GM12875 (cell line): ENCODE measurements around the gene ZBTB7C.

Experiments used
- H3K4me3 ChIP-seq: one replicate; pipeline ENCODE4 v1.5.1; 2011; ENCODE audit warnings: low read depth, low read length, control low read depth
- TF ChIP-seq, protein P1 (sequence below): IDR thresholded peaks from 2 replicates; pipeline ENCODE4 v1.5.1; 2011; ENCODE audit warnings: low read depth, mild to moderate bottlenecking, control low read depth, inconsistent platforms, low read length, moderate library complexity, borderline replicate concordance; ENCODE audit not compliant: insufficient read depth

The ZBTB7C gene

DNA sequence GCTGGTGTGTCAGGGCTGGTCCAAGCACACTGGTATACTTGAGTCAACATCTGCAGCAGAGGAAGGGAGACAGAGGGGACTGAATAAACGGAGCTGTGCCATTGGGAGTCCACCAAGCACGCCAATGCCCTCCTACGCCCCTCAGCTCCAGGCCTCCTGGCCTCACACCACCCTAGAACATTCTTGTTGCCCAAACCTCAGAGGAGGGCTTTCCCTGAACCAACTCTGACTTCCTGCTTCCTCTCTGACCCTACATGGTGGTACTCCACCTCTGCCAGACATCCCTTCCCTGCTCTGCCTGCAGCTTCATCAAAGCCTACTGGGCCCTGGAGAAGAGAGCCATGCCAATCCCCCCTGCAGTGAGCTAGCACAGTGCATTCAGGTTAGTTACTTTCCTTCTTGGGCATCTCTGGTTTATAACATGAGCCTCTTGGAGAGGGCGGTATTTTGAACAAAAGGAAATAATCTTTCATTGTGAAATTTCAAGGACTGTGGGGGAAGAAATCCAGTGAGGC, 54.4 kb downstream of the ZBTB7C start:
- TF ChIP-seq, protein P1, sequence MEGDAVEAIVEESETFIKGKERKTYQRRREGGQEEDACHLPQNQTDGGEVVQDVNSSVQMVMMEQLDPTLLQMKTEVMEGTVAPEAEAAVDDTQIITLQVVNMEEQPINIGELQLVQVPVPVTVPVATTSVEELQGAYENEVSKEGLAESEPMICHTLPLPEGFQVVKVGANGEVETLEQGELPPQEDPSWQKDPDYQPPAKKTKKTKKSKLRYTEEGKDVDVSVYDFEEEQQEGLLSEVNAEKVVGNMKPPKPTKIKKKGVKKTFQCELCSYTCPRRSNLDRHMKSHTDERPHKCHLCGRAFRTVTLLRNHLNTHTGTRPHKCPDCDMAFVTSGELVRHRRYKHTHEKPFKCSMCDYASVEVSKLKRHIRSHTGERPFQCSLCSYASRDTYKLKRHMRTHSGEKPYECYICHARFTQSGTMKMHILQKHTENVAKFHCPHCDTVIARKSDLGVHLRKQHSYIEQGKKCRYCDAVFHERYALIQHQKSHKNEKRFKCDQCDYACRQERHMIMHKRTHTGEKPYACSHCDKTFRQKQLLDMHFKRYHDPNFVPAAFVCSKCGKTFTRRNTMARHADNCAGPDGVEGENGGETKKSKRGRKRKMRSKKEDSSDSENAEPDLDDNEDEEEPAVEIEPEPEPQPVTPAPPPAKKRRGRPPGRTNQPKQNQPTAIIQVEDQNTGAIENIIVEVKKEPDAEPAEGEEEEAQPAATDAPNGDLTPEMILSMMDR = no peak
- no peak overlapping the region for H3K4me3 ChIP-seq

DNA sequence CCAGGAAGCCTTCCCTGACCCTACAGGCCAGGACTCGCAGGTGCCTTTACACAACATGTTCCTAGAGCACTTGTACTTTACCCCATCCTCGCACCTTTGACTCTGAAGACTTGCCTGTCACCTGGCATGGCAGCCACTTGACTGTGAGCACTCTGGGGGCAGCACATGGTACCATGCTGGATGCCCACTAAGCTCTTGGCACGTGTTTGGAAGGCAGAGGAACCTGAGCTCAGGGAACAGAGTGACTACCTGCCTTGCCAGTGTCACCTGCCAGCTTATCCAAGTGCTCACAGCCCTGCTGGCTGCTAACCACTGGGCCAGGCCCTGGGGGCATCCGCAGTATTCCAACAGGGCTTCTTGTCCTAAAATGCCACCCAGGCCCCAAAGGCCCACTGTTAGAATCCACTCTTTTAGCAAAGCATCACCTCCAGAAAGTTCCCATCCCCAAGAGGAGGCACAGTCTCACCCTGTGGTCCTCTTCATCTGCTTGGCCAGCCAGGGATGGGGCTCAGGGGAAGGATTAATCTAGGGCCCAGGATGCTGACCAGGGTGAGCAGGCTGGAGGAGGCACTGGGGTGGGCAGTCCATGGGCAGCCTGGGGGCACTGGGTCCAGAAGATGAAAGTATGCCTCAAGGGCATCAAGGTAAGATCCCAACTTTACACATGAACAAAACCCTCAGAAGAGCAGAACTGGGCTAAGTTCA, 57.0 kb downstream of the ZBTB7C start:
- TF ChIP-seq, protein P1 = no peak
- no peak overlapping the region for H3K4me3 ChIP-seq

DNA sequence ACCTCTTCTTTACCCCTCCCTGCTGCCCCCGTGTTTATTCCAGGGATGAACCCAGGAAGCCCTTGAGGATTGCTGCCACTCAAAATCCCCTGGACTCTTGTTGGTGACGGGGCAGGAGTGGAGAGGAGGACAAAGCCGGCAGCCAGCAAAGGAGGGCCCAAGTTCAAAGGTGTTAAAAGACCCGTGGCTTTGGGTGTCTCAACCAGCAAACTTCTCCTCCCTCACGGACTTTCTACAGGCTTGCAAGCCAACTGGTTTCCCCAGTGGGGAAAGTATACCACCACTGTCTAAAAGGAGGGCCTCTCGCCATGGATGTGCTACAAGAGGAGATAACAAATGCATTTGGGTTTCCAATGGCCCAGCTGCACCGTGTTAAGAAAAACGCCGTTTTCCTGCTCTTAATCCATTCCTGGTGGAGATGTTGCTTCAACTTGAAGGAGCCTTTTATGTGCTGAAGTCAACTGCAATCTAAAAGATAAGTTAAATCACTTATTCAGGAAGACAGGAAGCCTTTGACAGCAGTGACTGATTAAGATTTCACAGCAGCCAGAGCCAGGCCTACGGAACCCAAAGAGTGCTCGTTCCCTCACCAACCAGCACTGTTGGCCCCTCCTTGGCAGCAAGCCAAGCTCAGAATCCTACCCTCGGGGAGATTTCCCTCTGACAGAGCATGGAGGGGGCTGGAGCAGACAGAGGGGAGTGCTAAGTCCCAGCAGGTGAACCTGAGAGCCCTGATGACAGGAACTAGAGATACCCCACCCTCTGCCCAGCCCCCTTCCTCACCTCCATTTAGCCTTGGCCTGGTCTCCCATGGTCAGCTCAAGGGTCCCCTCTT, 57.8 kb downstream of the ZBTB7C start:
- no peak overlapping the region for H3K4me3 ChIP-seq
- TF ChIP-seq, protein P1 = no peak

DNA sequence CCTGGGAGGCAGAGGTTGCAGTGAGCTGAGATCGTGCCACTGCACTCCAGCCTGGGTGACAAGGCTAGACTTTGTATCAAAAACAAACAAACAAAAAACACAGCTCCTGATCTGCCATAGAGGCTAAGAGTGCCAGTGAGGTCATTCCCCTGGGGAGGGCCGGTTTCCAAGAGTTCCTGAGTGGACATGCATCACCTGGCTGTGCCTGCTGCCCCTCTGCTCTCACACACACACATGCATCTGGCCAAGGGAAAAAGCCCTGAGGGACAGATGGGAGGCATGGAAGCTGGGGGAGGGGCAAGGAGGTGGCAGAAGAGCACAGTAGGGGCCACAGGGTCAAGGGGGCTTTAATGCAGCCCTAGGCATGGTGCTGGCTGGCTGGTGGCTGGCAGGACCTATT, 60.4 kb downstream of the ZBTB7C start:
- H3K4me3 ChIP-seq = no peak overlapping the region
- TF ChIP-seq, protein P1 = no peak

DNA sequence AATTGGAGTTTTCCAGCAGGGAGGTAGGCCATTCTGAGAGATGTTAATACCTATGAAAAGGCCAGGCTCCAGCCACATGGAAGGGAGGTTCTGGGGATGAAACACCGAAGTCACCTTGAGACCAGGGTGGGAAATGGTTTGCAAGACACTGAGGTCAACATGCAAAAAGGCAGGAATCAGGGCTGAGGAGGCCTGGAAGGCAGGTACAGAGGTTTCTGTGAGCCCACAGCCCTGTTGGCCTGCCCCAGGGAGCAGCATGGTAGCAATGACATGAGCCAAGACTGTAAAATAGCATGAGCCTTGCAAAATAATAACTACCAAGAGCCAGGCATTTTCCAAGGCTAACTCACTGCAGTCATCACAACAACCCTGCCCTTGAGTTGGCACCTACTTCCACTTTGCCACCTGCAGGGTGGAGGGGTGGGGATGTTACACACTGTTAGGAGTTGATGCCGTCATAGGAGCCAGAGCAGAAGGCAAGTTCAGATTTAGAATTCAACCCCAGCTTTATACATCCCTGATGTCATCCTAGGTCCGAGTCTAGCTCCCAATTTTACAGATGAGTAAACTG, 61.3 kb downstream of the ZBTB7C start:
- no peak overlapping the region for H3K4me3 ChIP-seq
- TF ChIP-seq, protein P1 = no peak

DNA sequence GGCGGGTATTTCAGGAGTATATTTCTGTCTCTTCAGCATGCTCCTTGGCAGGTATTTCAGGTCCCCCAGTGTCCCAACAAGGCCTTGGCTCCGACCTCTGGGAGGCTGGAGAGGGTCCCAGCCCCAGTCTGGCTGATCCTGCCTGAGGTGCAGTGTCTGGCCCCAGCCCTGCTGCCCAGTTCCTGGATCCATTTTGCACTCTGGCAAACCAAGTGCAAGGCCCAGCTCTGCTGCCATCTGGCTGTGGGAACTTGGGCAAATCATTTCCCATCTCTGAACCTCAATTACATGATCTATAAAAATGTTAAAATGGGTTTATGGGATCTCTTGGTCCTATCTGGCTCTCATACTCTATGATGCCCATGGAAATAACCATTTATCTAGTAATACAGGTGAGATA, 63.6 kb downstream of the ZBTB7C start:
- TF ChIP-seq, protein P1 = no peak
- no peak overlapping the region for H3K4me3 ChIP-seq
